Measurements from ENCODE around the gene LRRC39.

Gene LRRC39

DNA sequence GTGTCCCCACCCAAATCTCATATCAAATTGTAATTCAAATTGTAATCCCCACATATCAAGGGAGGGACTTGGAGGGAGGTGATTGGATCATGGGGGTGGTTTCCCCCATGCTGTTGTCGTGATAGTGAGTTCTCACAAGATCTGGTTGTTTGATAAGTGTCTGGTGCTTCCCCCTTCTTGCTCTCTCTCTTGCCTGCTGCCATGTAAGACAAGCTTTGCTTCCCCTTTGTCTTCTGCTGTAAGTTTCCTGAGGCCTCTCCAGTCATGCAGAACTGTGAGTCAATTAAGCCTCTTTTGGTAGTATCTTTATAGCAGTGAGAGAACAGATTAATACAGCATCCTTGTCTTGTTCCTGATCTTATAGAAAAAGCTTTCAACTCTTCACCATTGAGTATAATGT lies 6.5 kb upstream of the LRRC39 start:
- DNase-seq (ENCODE audit: low spot score in 2 of 2), result peak; percentile 28 to 59
- no peak overlapping the region for H3K4me3 Mint-ChIP-seq
- peak; percentile 100 for ATAC-seq (ENCODE audit: low read depth)
- peak overlapping the region; percentile 87 for H3K27ac Mint-ChIP-seq
- peaks cover 3% of the 10 kb centered on the region for H3K36me3 Mint-ChIP-seq
- H3K27me3 Mint-ChIP-seq, result no peaks in the 10 kb centered on the region
- no peaks in the 10 kb centered on the region for H3K9me3 Mint-ChIP-seq
- peaks cover 10% of the 10 kb centered on the region for H3K4me1 Mint-ChIP-seq

DNA sequence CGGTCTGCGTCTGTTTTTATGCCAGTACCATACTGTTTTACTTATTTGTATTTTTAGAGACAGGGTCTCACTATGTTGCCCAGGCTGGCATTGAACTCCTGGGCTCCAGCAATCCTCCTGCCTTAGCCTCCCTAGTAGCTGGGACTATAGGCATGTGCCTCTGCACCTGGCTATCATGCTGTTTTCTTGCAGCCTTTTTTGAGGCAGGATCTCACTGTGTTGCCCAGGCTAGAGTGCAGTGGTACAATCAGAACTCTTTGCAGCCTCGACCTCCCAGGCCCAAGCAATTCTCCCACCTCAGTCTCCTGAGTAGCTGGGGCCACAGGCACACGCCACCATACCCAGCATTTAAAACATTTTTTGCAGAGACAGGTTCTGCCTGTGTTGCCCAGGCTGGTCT lies 5.3 kb upstream of the LRRC39 start:
- no peaks in the 10 kb centered on the region for H3K27me3 Mint-ChIP-seq
- ATAC-seq (ENCODE audit: low read depth), result no peak
- H3K4me1 Mint-ChIP-seq, result peaks cover 10% of the 10 kb centered on the region

DNA sequence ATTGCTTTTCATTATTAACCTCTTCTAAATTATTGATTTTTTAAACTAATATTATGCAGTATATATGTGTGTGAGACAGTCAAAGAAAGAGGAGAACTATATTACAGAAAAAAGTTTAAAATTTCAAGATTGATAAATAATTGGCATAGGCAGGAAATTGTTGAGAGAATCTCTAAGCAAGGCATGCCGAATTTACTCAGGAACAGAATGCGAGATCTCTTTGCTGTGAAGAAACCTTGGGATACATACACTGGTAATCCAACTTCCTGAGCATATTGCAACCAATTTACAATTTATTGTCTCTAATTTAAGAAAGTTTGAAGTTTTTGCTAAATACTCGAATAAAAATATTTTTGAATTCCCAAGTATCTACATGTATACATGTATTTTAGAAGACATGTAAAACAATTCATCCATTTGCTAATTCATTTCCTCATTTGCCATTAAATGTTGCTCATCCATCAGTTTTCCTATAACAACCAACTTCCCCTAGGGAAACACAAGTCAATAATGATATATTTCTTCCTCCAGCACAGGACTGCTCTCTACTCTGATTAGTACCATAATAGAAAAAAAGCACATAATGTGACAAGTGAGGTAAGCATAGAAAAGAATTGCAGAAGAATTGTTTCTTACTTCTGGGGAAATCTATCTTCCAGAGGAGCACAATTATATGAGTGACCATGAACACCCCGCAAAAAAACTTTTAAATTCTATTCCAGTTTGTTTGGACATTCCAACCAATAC lies 588 bp downstream of the LRRC39 start:
- DNase-seq (ENCODE audit: low spot score in 2 of 2) (no peak), ATAC-seq (ENCODE audit: low read depth) (no peak)
- Mint-ChIP-seq H3K27ac (no peak overlapping the region), H3K4me3 (no peak overlapping the region), H3K36me3 (peaks cover under 1% of the 10 kb centered on the region), H3K27me3 (no peaks in the 10 kb centered on the region), H3K4me1 (no peaks in the 10 kb centered on the region), H3K9me3 (no peaks in the 10 kb centered on the region)

More for the DNA sequence above, 5.3 kb upstream of the LRRC39 start:
- no peak overlapping the region for H3K27ac Mint-ChIP-seq
- DNase-seq (ENCODE audit: low spot score in 2 of 2), result no peak
- no peaks in the 10 kb centered on the region for H3K9me3 Mint-ChIP-seq
- H3K4me3 Mint-ChIP-seq, result no peak overlapping the region
- peaks cover 3% of the 10 kb centered on the region for H3K36me3 Mint-ChIP-seq

DNA sequence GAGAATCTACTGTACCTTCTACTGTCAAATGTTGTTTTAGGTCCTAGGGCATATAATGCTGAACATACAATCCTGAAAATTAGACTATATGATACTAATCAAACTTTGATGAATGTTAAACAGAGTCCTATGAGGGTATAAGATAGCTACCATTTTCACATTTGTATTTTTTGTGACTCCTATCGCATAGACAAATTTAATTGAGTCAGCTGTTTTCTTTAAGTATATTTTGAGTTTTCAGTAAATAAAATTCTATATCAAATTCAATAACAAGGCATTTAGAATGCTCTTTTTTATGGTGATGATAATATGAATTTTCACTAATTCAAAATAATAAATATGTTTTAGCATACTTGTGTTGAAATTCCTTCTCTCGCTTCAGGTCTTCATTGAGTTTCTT lies 10.0 kb downstream of the LRRC39 start:
- peaks cover 2% of the 10 kb centered on the region for H3K27me3 Mint-ChIP-seq
- H3K4me3 Mint-ChIP-seq, result no peak overlapping the region
- H3K9me3 Mint-ChIP-seq, result no peaks in the 10 kb centered on the region
- DNase-seq (ENCODE audit: low spot score in 2 of 2), result no peak
- ATAC-seq (ENCODE audit: low read depth), result no peak
- H3K27ac Mint-ChIP-seq, result no peak overlapping the region
- H3K36me3 Mint-ChIP-seq, result peaks cover 6% of the 10 kb centered on the region
- H3K4me1 Mint-ChIP-seq, result no peaks in the 10 kb centered on the region

DNA sequence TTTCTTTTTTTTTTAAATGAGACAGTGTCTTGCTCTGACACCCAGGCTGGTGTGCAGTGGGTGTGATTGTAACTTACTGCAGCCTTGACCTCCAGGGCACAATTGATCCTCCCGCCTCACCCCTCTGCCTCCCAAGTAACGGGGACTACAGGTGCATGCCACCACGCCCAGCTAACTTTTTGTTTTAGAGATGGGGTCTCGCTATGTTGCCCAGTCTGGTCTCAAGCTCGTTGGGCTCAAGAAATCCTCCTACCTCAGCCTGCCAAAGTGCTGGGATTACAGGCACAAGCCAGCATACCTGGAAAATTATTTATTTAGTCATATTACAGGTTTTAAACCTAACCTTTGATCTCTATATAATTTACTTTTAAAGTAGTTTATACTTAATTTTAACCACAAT lies 13.4 kb downstream of the LRRC39 start:
- H3K36me3 Mint-ChIP-seq, result peaks cover 6% of the 10 kb centered on the region
- H3K4me1 Mint-ChIP-seq, result no peaks in the 10 kb centered on the region
- DNase-seq (ENCODE audit: low spot score in 2 of 2) (no peak), ATAC-seq (ENCODE audit: low read depth) (no peak)
- H3K9me3 Mint-ChIP-seq, result no peaks in the 10 kb centered on the region
- no peak overlapping the region for H3K27ac Mint-ChIP-seq
- peaks cover 2% of the 10 kb centered on the region for H3K27me3 Mint-ChIP-seq
- H3K4me3 Mint-ChIP-seq, result no peak overlapping the region

DNA sequence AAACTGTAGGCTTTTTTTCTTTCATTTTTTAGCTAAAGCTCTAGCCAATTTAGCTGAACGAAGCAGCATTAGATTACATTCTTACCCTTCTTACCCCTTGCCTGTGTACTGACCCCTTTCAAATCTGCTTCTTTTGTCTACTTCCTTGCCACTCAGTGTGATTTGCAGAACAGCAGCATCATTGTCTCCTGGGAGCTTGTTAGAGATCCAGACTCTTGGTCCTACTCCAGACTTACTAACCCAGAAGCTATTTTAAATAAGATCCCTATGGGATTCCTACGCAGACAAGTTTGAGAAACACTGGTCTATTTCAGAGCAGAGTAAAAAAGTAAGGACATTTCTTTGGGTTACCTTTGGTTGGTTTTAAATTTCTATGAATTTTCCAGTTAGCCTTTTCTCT lies 13.8 kb downstream of the LRRC39 start:
- Mint-ChIP-seq H3K27me3 (peaks cover 2% of the 10 kb centered on the region), H3K27ac (no peak overlapping the region)

DNA sequence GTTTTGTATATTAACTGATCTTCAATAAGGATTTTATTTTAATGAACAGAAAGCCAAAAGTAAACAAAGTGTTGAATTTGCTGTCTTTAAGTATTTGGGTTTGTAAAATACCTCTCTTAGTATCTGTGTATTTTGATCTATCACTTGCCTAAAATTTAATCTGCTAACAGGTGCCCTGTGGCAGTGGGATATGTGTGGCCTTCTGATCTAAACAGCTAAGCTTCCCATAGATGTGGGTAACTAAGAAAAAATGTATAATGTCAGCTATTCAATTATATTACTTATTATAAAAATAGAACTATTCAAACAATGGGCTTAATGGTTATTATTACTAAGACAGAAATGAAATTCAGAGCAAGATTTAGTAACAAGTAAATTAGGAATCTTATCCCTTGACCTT lies 15.2 kb downstream of the LRRC39 start:
- Mint-ChIP-seq H3K4me1 (no peaks in the 10 kb centered on the region), H3K4me3 (no peak overlapping the region)

More for the DNA sequence above, 13.8 kb downstream of the LRRC39 start:
- Mint-ChIP-seq H3K4me3 (no peak overlapping the region), H3K4me1 (no peaks in the 10 kb centered on the region), H3K36me3 (peaks cover 6% of the 10 kb centered on the region), H3K9me3 (no peaks in the 10 kb centered on the region)
- ATAC-seq (ENCODE audit: low read depth) (no peak), DNase-seq (ENCODE audit: low spot score in 2 of 2) (no peak)

DNA sequence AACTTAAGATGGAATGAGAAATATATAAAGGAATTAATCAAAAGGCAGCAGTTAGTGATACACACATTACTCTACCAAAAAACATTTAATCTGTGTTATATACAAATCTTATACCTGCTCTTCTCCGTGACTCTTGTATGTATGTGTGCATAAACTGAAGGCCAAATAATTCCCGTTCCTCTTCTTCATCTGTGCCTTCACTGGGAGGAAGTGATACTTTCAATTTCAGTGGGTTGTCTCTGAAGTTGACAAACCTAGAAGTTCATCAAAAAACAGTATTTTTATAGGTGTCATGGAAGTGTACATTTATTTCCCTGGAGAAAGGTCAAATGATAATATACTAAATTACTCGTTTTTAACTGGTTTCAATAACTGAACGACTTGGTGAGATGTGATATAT lies 25.8 kb downstream of the LRRC39 start:
- Mint-ChIP-seq H3K27ac (peak overlapping the region; percentile 62), H3K9me3 (no peaks in the 10 kb centered on the region), H3K4me1 (peaks cover 8% of the 10 kb centered on the region), H3K27me3 (no peaks in the 10 kb centered on the region), H3K4me3 (no peak overlapping the region), H3K36me3 (peaks cover 8% of the 10 kb centered on the region)
- peak; percentile 91 for ATAC-seq (ENCODE audit: low read depth)
- no peak for DNase-seq (ENCODE audit: low spot score in 2 of 2)

More for the DNA sequence above, 15.2 kb downstream of the LRRC39 start:
- ATAC-seq (ENCODE audit: low read depth) (no peak), DNase-seq (ENCODE audit: low spot score in 2 of 2) (no peak)
- Mint-ChIP-seq H3K27me3 (peaks cover 2% of the 10 kb centered on the region), H3K9me3 (no peaks in the 10 kb centered on the region), H3K36me3 (peaks cover 6% of the 10 kb centered on the region), H3K27ac (no peak overlapping the region)

DNA sequence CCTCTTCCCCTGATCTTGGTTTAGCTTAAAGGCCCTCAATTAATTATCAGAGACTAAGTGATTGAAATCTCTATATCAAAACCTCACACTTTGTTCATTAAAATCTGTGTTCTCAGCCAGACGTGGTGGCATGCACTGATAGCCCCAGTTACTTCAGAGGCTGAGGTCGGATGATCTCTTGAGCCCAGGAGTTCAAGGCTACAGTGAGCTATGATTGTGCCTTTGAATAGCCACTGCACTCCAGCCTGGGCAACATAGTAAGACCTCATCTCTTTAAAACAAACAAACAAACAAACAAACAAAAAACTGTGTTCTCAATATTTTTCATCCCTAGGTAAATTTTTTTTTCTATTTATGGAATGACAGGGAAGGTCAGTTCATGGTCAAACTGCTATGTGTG lies 26.4 kb downstream of the LRRC39 start:
- no peak for ATAC-seq (ENCODE audit: low read depth)
- Mint-ChIP-seq H3K36me3 (peaks cover 8% of the 10 kb centered on the region), H3K9me3 (no peaks in the 10 kb centered on the region), H3K4me3 (no peak overlapping the region), H3K27me3 (no peaks in the 10 kb centered on the region), H3K27ac (peak overlapping the region; percentile 62), H3K4me1 (peaks cover 8% of the 10 kb centered on the region)
- no peak for DNase-seq (ENCODE audit: low spot score in 2 of 2)

DNA sequence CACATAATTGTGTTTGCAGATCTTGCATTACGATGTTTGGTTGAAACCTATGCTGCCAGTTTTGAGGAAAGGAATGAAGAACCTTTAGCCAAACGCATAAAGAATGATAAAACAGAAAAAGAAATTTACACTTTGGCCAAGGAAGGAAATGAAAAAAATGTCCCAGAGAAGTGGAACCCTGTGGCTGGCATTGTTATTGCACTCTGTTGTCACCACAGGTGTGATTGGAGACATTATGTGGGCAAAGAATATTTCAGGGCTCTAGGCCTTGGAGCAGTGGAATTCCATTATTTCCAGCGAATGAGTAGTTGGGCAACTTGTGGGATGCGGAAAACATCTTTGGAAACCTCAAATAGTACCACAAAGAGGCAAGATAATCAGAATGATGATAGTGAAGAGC lies 30.2 kb downstream of the LRRC39 start:
- Mint-ChIP-seq H3K9me3 (no peaks in the 10 kb centered on the region), H3K27me3 (no peaks in the 10 kb centered on the region), H3K27ac (no peak overlapping the region), H3K4me1 (peaks cover 8% of the 10 kb centered on the region), H3K36me3 (peaks cover 18% of the 10 kb centered on the region), H3K4me3 (no peak overlapping the region)
- ATAC-seq (ENCODE audit: low read depth), result no peak
- DNase-seq (ENCODE audit: low spot score in 2 of 2), result no peak

DNA sequence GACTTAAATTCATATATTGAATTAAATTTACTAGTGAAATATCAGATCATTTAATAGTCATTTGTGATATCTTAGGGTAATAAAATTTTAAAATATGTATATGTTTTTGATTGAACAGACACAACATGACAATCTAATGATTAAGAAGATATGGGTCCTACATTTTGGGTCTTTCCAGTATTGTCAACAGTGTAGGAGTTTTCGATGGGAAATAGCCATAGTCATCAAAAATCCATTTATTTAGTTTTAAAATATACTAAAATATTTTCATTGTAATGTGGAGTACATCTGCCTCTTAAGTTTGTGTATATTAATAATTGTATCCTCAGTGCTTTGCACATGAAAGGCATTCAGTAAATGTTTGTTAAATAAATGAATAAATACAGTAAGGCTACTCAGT lies 31.1 kb downstream of the LRRC39 start:
- Mint-ChIP-seq H3K4me3 (no peak overlapping the region), H3K36me3 (peaks cover 26% of the 10 kb centered on the region), H3K4me1 (peaks cover 8% of the 10 kb centered on the region), H3K27ac (peak overlapping the region; percentile 39), H3K27me3 (no peaks in the 10 kb centered on the region), H3K9me3 (no peaks in the 10 kb centered on the region)
- ATAC-seq (ENCODE audit: low read depth) (no peak), DNase-seq (ENCODE audit: low spot score in 2 of 2) (no peak)

DNA sequence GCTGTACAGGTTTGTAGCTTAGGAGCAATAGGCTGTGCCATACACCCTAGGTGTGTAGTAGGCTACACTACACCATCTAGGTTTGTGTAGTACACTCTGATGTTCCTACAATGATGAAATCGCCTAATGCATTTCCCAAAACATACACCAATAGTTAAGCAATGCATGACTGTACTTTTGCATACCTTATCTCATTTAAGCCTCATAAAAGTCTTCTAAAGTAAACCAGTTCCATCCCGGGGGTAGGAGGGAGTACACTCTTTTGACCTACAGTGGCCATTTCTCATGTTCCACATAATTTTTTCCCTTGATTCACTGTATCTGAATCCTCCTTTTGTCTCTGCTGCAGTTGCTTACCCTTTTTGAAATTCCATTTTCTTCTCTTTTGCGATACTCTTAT lies 32.9 kb downstream of the LRRC39 start:
- no peak for ATAC-seq (ENCODE audit: low read depth)
- DNase-seq (ENCODE audit: low spot score in 2 of 2), result no peak
- Mint-ChIP-seq H3K36me3 (peaks cover 28% of the 10 kb centered on the region), H3K9me3 (no peaks in the 10 kb centered on the region), H3K4me3 (no peak overlapping the region), H3K27me3 (no peaks in the 10 kb centered on the region), H3K4me1 (peaks cover 8% of the 10 kb centered on the region), H3K27ac (no peak overlapping the region)

DNA sequence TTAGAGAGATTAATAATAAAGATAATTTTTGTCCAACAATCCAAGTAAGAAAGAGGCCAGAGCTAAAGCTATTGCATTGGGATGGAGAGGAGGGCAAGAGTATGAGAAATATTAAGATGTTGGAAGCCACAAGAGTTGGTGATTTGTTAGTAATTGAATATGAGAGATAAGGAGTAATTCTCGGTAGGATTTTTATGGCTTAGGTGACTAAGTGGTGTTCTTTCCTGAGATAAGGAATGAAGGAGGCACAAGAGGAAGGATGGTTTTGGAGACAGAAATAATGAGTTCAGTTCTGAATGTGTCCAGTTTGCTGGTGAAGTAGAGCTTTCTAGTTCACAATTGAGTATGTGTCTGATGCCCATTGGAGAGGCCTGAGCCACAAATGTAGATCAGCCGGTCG lies 35.7 kb downstream of the LRRC39 start:
- ATAC-seq (ENCODE audit: low read depth) (no peak), DNase-seq (ENCODE audit: low spot score in 2 of 2) (no peak)
- no peaks in the 10 kb centered on the region for H3K27me3 Mint-ChIP-seq
- no peaks in the 10 kb centered on the region for H3K9me3 Mint-ChIP-seq
- H3K27ac Mint-ChIP-seq, result peak overlapping the region; percentile 21
- no peak overlapping the region for H3K4me3 Mint-ChIP-seq
- peaks cover 37% of the 10 kb centered on the region for H3K36me3 Mint-ChIP-seq
- H3K4me1 Mint-ChIP-seq, result peaks cover 8% of the 10 kb centered on the region

DNA sequence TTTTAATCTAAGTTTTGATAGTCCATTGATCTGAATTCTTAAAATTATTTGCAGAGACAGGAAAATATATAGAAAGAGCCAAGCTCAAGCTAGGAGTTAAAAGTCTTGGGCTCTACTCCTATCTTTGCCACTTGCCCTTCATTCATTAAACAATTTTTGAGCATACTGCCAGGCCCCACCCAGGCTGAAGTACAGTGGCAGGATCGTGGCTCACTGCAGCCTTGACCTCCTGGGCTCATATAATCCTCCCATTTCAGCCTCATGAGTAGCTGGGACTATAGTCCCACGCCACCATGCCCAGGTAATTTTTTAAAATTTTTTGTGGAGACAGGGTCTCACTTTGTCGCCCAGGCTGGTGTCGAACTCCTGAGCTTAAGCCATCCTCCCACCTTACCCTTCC lies 36.9 kb downstream of the LRRC39 start:
- DNase-seq (ENCODE audit: low spot score in 2 of 2), result no peak
- H3K27ac Mint-ChIP-seq, result peak overlapping the region; percentile 60
- no peak for ATAC-seq (ENCODE audit: low read depth)
- H3K4me3 Mint-ChIP-seq, result no peak overlapping the region
- peaks cover 8% of the 10 kb centered on the region for H3K4me1 Mint-ChIP-seq
- H3K27me3 Mint-ChIP-seq, result no peaks in the 10 kb centered on the region
- peaks cover 37% of the 10 kb centered on the region for H3K36me3 Mint-ChIP-seq
- no peaks in the 10 kb centered on the region for H3K9me3 Mint-ChIP-seq

DNA sequence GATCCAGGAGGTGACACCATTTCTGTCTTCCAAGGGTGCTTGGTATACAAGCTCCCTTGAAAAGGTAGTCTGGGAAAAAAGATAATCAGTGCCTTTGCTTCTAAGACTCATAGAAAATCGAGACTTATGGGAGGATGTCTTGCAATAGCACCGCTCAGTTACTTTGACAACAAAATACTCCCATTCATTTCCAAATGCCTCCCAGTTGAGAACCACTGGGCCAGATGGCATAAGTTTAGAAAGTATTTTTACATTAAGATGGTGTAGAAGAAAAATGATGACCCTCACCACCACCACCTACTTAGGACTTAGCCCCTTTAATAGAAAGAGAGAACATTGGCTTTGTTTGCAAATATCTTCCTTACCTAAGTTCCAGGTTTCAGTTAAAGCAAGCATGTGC lies 40.5 kb downstream of the LRRC39 start:
- Mint-ChIP-seq H3K9me3 (no peaks in the 10 kb centered on the region), H3K4me1 (peaks cover 19% of the 10 kb centered on the region), H3K4me3 (no peak overlapping the region), H3K27ac (no peak overlapping the region), H3K27me3 (no peaks in the 10 kb centered on the region), H3K36me3 (peaks cover 25% of the 10 kb centered on the region)
- no peak for ATAC-seq (ENCODE audit: low read depth)
- no peak for DNase-seq (ENCODE audit: low spot score in 2 of 2)

All from memory B cell (primary cell).